Ovary (tissue), 3 donors: ENCODE results near the gene LCP2.

Experiments
- CTCF ChIP-seq, 3 donors: fragments of 450-650 bp in 2 of 3; fragments of 200-600 bp in 1 of 3; IDR thresholded peaks; one replicate each; pipeline versions ENCODE4 v1.5.1 to v1.8.0; 2016 to 2022; ENCODE audit warnings: antibody characterized with exemption in 3 of 3, mild to moderate bottlenecking in 1 of 3
- POLR2A ChIP-seq: fragments of 450-650 bp; IDR thresholded peaks from one replicate; pipeline ENCODE4 v1.6.1; 2017; ENCODE audit warnings: antibody characterized with exemption, mild to moderate bottlenecking, moderate library complexity
- donor health status: DM: no; HTN: no; CAD: no.

GRCh38 chr5:170202117-170202516 lies 95.5 kb downstream of the LCP2 start:
- TF ChIP-seq CTCF (IDR thresholded peaks at IDR 0.05) (no peak), POLR2A (no peak)
